GM19397 (cell line): ENCODE results near the gene OR5T3.
"Not testable (repeated sequence)": the region's sequence is repeated elsewhere in the genome, so short reads cannot be mapped to it uniquely, and the experiment has no call there.

Experiments used
- ATAC-seq: cut with Tn5 transposase; IDR thresholded peaks from one replicate; pipeline ENCODE4 v1.9.1; 2021; ENCODE audit warnings: mild to moderate bottlenecking, moderate library complexity; ENCODE audit not compliant: unreplicated experiment

The OR5T3 gene

DNA sequence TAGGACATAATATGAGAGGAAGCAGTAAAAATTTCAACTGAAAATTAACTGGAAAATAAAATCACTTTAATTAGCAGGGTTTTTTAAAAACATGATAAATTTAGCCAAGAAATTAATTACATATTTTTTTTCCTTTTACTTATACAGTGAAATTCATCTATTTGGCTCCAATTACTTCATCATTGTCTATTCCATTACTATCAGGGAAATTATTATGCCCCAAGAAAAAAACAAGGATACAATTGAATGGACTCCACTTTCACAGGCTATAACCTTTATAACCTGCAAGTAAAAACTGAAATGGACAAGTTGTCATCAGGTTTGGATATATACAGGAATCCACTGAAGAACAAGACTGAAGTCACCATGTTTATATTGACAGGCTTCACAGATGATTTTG lies at the start of gene OR5T3:
Gene OR5T3, plus strand, starts transcription at position 301 of the 400 bp plus-strand sequence. Its CDS starts 0 bp downstream, at position 301.
- ATAC-seq: no peak

DNA sequence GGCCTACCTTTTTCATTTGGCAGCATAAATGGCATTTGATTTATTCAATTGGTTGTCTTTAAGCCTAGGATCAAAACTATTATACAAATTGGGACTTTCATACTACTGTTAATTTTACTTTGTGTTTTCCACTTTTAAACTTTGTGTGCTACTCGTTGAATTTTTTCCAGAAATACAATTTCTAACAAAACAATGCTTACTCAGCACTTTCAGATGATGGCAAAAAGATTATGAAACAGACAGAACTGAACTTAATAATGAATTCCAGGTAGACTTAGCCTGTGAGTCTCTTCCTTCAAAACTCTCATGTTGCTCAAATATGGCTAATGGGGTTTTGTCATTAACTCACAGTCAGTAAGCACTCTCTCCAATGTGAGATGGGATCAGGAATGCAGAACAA lies 44.3 kb upstream of the OR5T3 start:
- no peak for ATAC-seq

DNA sequence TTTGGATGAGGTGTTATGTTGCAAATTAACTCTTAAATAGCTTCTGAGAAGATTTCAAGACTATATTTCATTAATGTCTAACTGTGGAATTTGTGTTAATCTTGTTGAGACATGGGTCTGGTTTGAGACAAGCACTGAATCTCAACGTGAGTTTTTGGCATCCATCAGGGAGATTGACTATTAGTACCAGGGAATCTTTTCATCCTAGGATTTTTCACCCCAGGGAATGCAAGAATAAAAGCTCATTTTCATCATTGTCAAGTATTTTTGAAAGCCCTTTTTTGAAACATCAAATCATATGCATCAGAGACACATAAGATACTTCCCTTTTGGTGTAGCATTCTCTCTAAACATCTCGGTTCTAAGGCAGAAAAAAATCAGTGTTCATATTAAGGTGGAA lies 37.5 kb upstream of the OR5T3 start:
- ATAC-seq: no peak

DNA sequence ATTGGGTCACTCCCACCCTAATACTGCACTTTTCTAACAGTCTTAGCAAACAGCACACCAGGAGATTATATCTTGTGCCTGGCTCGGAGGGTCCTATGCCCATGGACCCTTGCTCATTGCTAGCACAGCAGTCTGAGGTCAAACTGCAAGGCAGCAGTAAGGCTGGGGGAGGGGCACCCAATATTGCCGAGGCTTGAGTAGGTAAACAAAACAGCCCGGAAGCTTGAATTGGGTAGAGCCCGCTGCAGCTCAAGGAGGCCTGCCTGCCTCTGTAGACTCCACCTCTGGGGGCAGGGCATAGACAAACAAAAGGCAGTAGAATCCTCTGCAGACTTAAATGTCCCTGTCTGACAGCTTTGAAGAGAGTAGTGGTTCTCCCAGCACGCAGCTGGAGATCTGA lies 32.3 kb upstream of the OR5T3 start:
- ATAC-seq: not testable (repeated sequence)

DNA sequence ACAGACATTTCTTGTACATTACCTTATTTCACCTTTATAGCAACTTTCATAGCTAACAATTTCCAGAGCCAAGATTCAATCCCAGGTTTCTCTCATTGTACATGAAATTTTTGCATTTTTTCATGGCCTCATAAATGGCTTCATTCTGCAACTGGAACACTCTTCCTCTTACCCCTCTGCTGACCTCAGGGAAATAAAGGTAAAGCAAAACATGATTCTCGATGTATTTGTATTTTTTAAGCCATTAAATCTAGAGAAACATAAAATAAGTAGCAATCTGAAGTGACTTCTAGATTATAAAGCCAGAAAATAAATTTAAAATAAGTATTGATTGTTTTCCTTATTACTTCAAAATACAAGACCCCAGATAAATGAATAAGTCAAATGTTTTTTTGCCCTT lies 17.9 kb upstream of the OR5T3 start, which contains the start of gene OR5T2:
Gene OR5T2, minus strand, starts transcription at position 101 of the 400 bp plus-strand sequence. CDS start 1,193 bp downstream, outside the sequence.
- ATAC-seq: no peak

- ATAC-seq: no peak
Measured at GRCh38 chr11:56271092-56271491, 19.0 kb downstream of the OR5T3 start.

GRCh38 chr11:56273854-56274253 lies 21.8 kb downstream of the OR5T3 start, which contains the start of gene OR5T1:
OR5T1 (plus strand) TSS chr11:56274154; CDS start chr11:56275639, 1,485 bp downstream.
- ATAC-seq: no peak

GRCh38 chr11:56292154-56292553 lies 40.1 kb downstream of the OR5T3 start, which contains the start of gene OR8H1:
OR8H1 (minus strand) TSS chr11:56292254; CDS start chr11:56291062, 1,192 bp downstream.
- no peak for ATAC-seq

DNA sequence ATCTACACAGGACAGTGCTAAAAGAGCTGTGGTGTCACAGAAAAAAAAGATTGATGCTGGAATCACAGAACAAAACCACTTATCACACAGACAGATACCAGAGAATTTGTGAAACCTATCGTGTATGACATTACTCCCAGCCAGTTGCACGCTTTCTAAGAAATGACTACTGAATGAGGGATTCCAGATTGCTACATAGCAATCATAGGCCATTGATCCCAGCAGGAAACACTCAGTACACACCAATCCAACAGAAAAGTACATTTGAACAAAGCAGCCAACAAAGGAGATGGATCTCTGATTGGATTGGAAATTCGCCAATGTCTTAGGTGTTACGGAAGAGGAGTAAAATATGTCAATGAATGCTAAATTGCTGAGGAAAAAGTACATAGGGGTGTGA lies 44.8 kb downstream of the OR5T3 start:
- ATAC-seq: no peak
